Nephron progenitor cell (in vitro differentiated cells): ENCODE results near the gene MAP3K21.

Source experiments
- DNase-seq: peaks from one replicate; pipeline ENCODE4 v3.0.0; 2021
- H3K27ac Mint-ChIP-seq: 2 replicates; pipeline ENCODE4 v1.8.0; 2021; ENCODE audit warnings: mild to moderate bottlenecking, moderate library complexity, mixed read lengths
- H3K27me3 Mint-ChIP-seq: 2 replicates; pipeline ENCODE4 v1.8.0; 2021; ENCODE audit warnings: mild to moderate bottlenecking, low read depth, mixed read lengths; ENCODE audit not compliant: poor library complexity
- H3K36me3 Mint-ChIP-seq: 2 replicates; pipeline ENCODE4 v1.8.0; 2021; ENCODE audit warnings: low read depth, mixed read lengths
- H3K4me1 Mint-ChIP-seq: 2 replicates; pipeline ENCODE4 v1.8.0; 2021; ENCODE audit warnings: mixed read lengths
- H3K4me3 Mint-ChIP-seq: 2 replicates; pipeline ENCODE4 v1.8.0; 2021; ENCODE audit warnings: mild to moderate bottlenecking, moderate library complexity, mixed read lengths
- H3K9me3 Mint-ChIP-seq: 2 replicates; pipeline ENCODE4 v1.8.0; 2021; ENCODE audit warnings: mild to moderate bottlenecking, moderate library complexity, mixed read lengths
- TF ChIP-seq, protein P1 (sequence below): fragments of 200-600 bp; sonication (generic); IDR thresholded peaks from 2 replicates; pipeline ENCODE4 v1.5.0; 2021; ENCODE audit warnings: antibody characterized with exemption

The MAP3K21 gene

DNA sequence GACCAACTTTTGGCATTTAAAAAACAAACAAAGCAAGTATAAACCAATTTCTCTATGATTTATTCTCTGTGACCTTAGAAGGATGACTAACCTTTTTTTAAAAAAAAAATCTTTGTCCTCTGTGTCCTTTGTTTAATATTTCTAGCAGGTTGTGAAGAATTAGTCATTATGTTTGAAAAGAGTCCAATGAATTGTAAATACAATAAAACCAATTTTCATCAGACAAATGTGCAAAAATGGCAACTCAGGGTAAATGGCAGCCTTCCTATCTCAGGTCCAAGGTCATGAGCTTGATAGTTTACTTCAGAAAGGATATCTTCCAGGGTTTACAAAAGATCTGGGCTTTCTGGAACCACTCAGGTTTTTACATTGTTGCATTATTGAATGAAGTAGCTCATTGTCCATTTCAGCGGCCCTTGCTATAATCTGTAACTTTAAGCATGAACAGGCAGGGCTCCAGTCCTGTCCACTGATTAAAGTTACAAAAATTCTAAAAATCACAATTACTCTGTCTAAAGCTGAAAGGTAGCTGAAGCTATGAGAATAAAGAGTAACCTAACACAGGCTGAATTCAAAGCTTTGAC is 11.7 kb upstream of the MAP3K21 start:
- Mint-ChIP-seq H3K9me3 (no peaks in the 10 kb centered on the region), H3K36me3 (no peaks in the 10 kb centered on the region), H3K4me1 (peaks cover 4% of the 10 kb centered on the region), H3K4me3 (no peak overlapping the region), H3K27me3 (peaks cover 17% of the 10 kb centered on the region), H3K27ac (no peak overlapping the region)
- TF ChIP-seq, protein P1, sequence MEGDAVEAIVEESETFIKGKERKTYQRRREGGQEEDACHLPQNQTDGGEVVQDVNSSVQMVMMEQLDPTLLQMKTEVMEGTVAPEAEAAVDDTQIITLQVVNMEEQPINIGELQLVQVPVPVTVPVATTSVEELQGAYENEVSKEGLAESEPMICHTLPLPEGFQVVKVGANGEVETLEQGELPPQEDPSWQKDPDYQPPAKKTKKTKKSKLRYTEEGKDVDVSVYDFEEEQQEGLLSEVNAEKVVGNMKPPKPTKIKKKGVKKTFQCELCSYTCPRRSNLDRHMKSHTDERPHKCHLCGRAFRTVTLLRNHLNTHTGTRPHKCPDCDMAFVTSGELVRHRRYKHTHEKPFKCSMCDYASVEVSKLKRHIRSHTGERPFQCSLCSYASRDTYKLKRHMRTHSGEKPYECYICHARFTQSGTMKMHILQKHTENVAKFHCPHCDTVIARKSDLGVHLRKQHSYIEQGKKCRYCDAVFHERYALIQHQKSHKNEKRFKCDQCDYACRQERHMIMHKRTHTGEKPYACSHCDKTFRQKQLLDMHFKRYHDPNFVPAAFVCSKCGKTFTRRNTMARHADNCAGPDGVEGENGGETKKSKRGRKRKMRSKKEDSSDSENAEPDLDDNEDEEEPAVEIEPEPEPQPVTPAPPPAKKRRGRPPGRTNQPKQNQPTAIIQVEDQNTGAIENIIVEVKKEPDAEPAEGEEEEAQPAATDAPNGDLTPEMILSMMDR, result no peak
- DNase-seq, result no peak

DNA sequence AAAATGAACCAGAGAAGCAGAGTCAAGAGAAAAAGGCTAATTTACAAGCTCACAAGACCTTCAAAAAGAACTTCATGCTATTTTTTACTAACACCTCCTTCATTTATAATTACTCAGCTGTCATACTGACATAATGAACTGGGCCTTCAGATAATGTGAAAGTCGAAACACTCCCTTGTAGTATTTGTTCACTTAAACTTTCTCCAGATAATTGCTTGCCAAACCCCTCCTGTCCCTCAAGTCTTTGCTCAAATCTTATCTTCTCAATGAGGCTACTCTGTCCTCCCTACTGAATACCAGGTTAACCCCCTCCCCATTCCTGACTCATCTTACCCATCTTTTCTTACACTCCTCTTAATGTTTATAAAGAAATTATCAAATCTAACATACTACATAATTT is 11.1 kb upstream of the MAP3K21 start:
- Mint-ChIP-seq H3K4me1 (peaks cover 4% of the 10 kb centered on the region), H3K9me3 (no peaks in the 10 kb centered on the region), H3K4me3 (no peak overlapping the region), H3K27ac (no peak overlapping the region), H3K27me3 (peaks cover 17% of the 10 kb centered on the region), H3K36me3 (no peaks in the 10 kb centered on the region)
- TF ChIP-seq, protein P1, result no peak
- no peak for DNase-seq

DNA sequence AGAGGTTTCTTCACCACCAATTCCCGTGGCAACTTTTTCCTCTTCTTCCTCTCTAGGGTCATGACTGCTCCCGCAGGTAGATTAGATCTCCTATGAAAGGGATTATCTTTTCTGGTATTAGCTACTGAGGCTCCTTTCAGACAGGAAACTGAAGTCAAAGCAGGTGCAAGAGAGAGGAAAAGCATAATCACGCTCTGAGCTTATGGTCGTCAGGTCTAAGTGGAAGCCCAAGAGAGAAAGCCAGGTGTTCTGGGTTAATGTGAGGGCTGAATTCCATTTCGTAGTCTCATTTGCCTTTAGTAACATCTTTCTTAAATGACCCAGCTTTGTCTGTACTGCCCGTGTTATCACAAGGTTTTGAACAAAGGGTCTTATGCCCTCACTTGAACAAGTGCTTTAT is 8.3 kb upstream of the MAP3K21 start:
- H3K27me3 Mint-ChIP-seq, result peaks cover 21% of the 10 kb centered on the region
- H3K9me3 Mint-ChIP-seq, result no peaks in the 10 kb centered on the region
- no peak overlapping the region for H3K4me3 Mint-ChIP-seq
- TF ChIP-seq, protein P1, result no peak
- no peak overlapping the region for H3K27ac Mint-ChIP-seq
- DNase-seq, result no peak
- no peaks in the 10 kb centered on the region for H3K36me3 Mint-ChIP-seq
- no peaks in the 10 kb centered on the region for H3K4me1 Mint-ChIP-seq

DNA sequence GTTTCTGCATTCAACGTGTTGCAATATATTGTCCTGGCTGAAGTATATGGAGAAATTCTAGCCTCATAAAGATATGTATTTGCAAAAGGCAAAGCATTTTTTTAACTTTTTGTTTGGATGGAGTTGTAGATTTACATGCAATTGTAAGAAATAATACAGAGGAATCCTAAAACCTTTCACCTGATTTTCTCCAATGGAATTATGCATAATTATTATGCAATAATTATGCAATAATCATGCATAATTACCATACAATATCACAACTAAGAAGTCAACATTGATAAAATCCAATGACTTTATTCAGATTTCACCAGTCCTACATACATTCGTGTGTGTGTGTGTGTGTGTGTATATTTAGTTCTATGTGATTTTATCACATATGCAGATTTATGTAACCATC is 7.5 kb upstream of the MAP3K21 start:
- peaks cover 24% of the 10 kb centered on the region for H3K27me3 Mint-ChIP-seq
- no peaks in the 10 kb centered on the region for H3K4me1 Mint-ChIP-seq
- H3K27ac Mint-ChIP-seq, result no peak overlapping the region
- no peak for DNase-seq
- H3K4me3 Mint-ChIP-seq, result no peak overlapping the region
- no peaks in the 10 kb centered on the region for H3K9me3 Mint-ChIP-seq
- H3K36me3 Mint-ChIP-seq, result no peaks in the 10 kb centered on the region
- TF ChIP-seq, protein P1, result no peak

DNA sequence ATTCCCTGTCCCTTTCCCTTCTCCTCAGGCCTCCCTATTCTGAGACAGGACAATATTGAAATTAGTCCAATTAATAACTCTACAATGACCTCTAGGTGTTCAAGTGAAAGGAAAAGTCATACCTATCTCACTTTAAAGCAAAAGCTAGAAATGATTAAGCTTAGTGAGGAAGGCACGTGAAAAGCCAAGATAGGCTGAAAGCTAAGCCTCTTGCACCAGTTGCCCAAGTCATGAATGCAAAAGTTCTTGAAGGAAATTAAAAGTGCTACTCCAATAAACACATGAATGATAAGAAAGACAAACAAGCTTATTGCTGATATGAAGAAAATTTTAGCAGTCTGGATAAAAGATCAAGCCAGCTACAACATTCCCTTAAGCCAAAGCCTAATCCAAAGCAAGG is 3.8 kb upstream of the MAP3K21 start:
- DNase-seq, result no peak
- Mint-ChIP-seq H3K36me3 (no peaks in the 10 kb centered on the region), H3K27me3 (peaks cover 36% of the 10 kb centered on the region), H3K4me3 (no peak overlapping the region), H3K4me1 (peaks cover 1% of the 10 kb centered on the region), H3K27ac (no peak overlapping the region), H3K9me3 (no peaks in the 10 kb centered on the region)
- TF ChIP-seq, protein P1, result no peak

DNA sequence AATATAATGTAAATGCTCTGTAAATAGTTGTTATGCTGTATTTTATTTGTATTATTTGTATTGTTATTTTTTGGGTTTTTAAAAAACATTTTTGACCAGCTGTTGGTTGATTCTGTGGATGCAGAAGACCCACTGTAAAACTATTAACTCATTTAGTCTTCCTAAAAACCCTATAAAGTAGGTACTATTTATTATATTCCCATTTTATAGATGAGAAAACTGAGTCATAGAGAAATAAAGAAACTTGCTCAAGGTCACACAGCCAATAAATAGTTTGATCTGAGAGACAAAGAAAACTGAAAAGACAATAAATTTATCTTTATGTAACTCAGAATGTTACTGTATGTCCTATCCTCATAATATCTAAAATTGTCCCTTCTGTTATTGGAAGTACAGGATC is 1.2 kb upstream of the MAP3K21 start:
- DNase-seq, result no peak
- Mint-ChIP-seq H3K27ac (no peak overlapping the region), H3K9me3 (no peaks in the 10 kb centered on the region), H3K36me3 (no peaks in the 10 kb centered on the region), H3K4me1 (peaks cover 10% of the 10 kb centered on the region), H3K4me3 (no peak overlapping the region), H3K27me3 (peaks cover 51% of the 10 kb centered on the region)
- TF ChIP-seq, protein P1, result no peak
